ENCODE results near the gene KIF2A.

The KIF2A gene

GRCh38 chr5:62340979-62341378, 35.0 kb downstream of the KIF2A start:
- TF ChIP-seq CTCF (conservative IDR thresholded peaks at IDR 0.05): no peak
- H3K27ac ChIP-seq: no peak overlapping the region

- TF ChIP-seq CTCF (conservative IDR thresholded peaks at IDR 0.05): no peak
- H3K27ac ChIP-seq: no peak overlapping the region
These were observed 35.9 kb downstream of the KIF2A start for GRCh38 chr5:62341783-62342475.

GRCh38 chr5:62342476-62342837, 36.5 kb downstream of the KIF2A start:
- H3K27ac ChIP-seq: no peak overlapping the region
- TF ChIP-seq CTCF (conservative IDR thresholded peaks at IDR 0.05): no peak

GRCh38 chr5:62343428-62343827, 37.4 kb downstream of the KIF2A start:
- TF ChIP-seq CTCF (conservative IDR thresholded peaks at IDR 0.05): no peak
- no peak overlapping the region for H3K27ac ChIP-seq

GRCh38 chr5:62346748-62347147, 40.7 kb downstream of the KIF2A start:
- no peak for TF ChIP-seq CTCF (conservative IDR thresholded peaks at IDR 0.05)
- H3K27ac ChIP-seq: no peak overlapping the region

- no peak overlapping the region for H3K27ac ChIP-seq
- no peak for TF ChIP-seq CTCF (conservative IDR thresholded peaks at IDR 0.05)
These were observed 41.9 kb downstream of the KIF2A start for GRCh38 chr5:62347928-62348327.

- TF ChIP-seq CTCF (conservative IDR thresholded peaks at IDR 0.05): no peak
- no peak overlapping the region for H3K27ac ChIP-seq
These were observed 42.9 kb downstream of the KIF2A start for GRCh38 chr5:62348723-62349481.
